ENCODE measurements around the gene CDC73. TPM values are rescaled to one million over a fixed set of nuclear protein-coding genes. Genes with fewer than 3 reads are reported as not detected.

CDC73 gene
- total RNA-seq, 1 experiment from 2014 or later, result 62.5 TPM

- H2BK15ac ChIP-seq (ENCODE audit: low read depth, low read length), result no peak overlapping the region
- no peaks in the 10 kb centered on the region for H3K79me2 ChIP-seq (ENCODE audit: insufficient read depth, low read length)
- H3K23me2 ChIP-seq (ENCODE audit: insufficient read length, low read depth, low read length, poor library complexity, severe bottlenecking), result no peaks in the 10 kb centered on the region
- Mint-ChIP-seq H3K4me1 (peaks cover 31 to 40% of the 10 kb centered on the region in 2 experiments), H3K9me3 (no peaks in the 10 kb centered on the region), H3K27me3 (ENCODE audit: low read depth) (no peaks in the 10 kb centered on the region), H3K27ac (peak overlapping the region in 1 of 3 experiments; percentile 28; a peak in 2 of 7 replicates), H3K36me3 (ENCODE audit: insufficient read depth in 1 of 3, low read depth in 3 of 3) (peaks cover 6 to 29% (median 27%) of the 10 kb centered on the region in 3 experiments), H3K4me3 (no peak overlapping the region)
- no peaks in the 10 kb centered on the region for H4K20me1 ChIP-seq (ENCODE audit: control insufficient read depth, insufficient read depth, insufficient read length)
- H3K56ac ChIP-seq (ENCODE audit: insufficient read length, low read depth, low read length), result no peak overlapping the region
- WGBS (ENCODE audit: extremely low coverage, insufficient read length, low lambda C conversion rate), result no CpG with 5 or more reads among the region's 4 CpGs
- H3K14ac ChIP-seq (ENCODE audit: insufficient read depth, low read length), result no peak overlapping the region
- H3K4ac ChIP-seq (ENCODE audit: low read depth, low read length), result no peak overlapping the region
- no peak for TF ChIP-seq CTCF (conservative IDR thresholded peaks at IDR 0.05)
- no peak for DNase-seq
- no peak overlapping the region for H3K18ac ChIP-seq (ENCODE audit: insufficient read length, low read depth, low read length)
- no peak overlapping the region for H2AK5ac ChIP-seq (ENCODE audit: insufficient read length, low read length)
- no peaks in the 10 kb centered on the region for H3K27me3 ChIP-seq (ENCODE audit: insufficient read depth, low read length)
- no peak overlapping the region for H2BK120ac ChIP-seq (ENCODE audit: low read depth, low read length, poor library complexity, severe bottlenecking)
- H2BK5ac ChIP-seq (ENCODE audit: insufficient read length, low read length), result no peak overlapping the region
- no peak overlapping the region for H2BK20ac ChIP-seq (ENCODE audit: low read depth, low read length, poor library complexity, severe bottlenecking)
- H3T11ph ChIP-seq (ENCODE audit: low read length), result no peak overlapping the region
- H2BK12ac ChIP-seq (ENCODE audit: insufficient read length, low read depth, low read length), result no peak overlapping the region
- H2AFZ ChIP-seq (ENCODE audit: low read length), result no peak overlapping the region
- H3K4me1 ChIP-seq (ENCODE audit: insufficient read depth, low read length), result peaks cover 4% of the 10 kb centered on the region; the same call in 1 of the 2 replicates
- no peak overlapping the region for H4K5ac ChIP-seq (ENCODE audit: insufficient read length, low read depth, low read length)
- H3K9ac ChIP-seq (ENCODE audit: extremely low read depth, insufficient read length, low read length), result no peak overlapping the region
- H4K8ac ChIP-seq (replicated peaks; ENCODE audit: insufficient read length, low read depth, low read length), result no peak overlapping the region
- H3K9me3 ChIP-seq (ENCODE audit: control insufficient read depth, low read depth, low read length), result no peaks in the 10 kb centered on the region
- no peak overlapping the region for H3K27ac ChIP-seq (ENCODE audit: insufficient read length, low read depth, low read length)
- no peak overlapping the region for H3K23ac ChIP-seq (ENCODE audit: insufficient read length, low read depth, low read length)
- no peak overlapping the region for H3K4me2 ChIP-seq (ENCODE audit: insufficient read depth, insufficient read length, low read length)
- no peaks in the 10 kb centered on the region for H3K79me1 ChIP-seq (ENCODE audit: insufficient read depth, low read depth, low read length, poor library complexity, severe bottlenecking)
- H4K91ac ChIP-seq (ENCODE audit: insufficient read length, low read depth, low read length), result no peak overlapping the region
Observed at GRCh38 chr1:193219391-193219790, 97.6 kb downstream of the CDC73 start.

Data from H9 (cell line).